CD14-positive monocyte (primary cell): ENCODE results near the gene TPGS2. TPM values are rescaled to one million over a fixed set of nuclear protein-coding genes. Genes with fewer than 3 reads are reported as not detected.

ENCODE experiments used
- DNase-seq, 3 donors: peaks; one replicate each; pipeline ENCODE4 v3.0.0-alpha.2; 2011 to 2022
- H2AFZ ChIP-seq: 2 replicates; pipeline ENCODE4 v1.6.0; 2012; ENCODE audit warnings: mild to moderate bottlenecking, low read depth, low read length, inconsistent platforms; ENCODE audit not compliant: insufficient read depth, poor library complexity, severe bottlenecking
- H3K27ac ChIP-seq, 2 donors: 1 replicate in 1 of 2; 2 replicates in 1 of 2; pipeline ENCODE4 v1.5.1; 2012 to 2013; ENCODE audit warnings: low read length in 2 of 2, control low read depth in 1 of 2, inconsistent platforms in 1 of 2, low read depth in 1 of 2, mild to moderate bottlenecking in 1 of 2
- H3K27me3 ChIP-seq, 2 donors: one replicate each; pipeline versions ENCODE4 v1.6.0 to v1.6.1; 2011 to 2013; ENCODE audit warnings: low read length in 2 of 2; ENCODE audit not compliant: control insufficient read depth in 2 of 2, insufficient read depth in 2 of 2
- H3K36me3 ChIP-seq, 2 donors: replicated peaks in 1 of 2; 1 replicate in 1 of 2; 2 replicates in 1 of 2; pipeline versions ENCODE4 v1.5.1 to v1.6.1; 2012 to 2013; ENCODE audit warnings: low read length in 2 of 2, control low read depth in 1 of 2, inconsistent platforms in 1 of 2, mild to moderate bottlenecking in 1 of 2; ENCODE audit not compliant: insufficient read depth in 2 of 2, control insufficient read depth in 1 of 2
- H3K4me1 ChIP-seq, 2 donors: 1 replicate in 1 of 2; 2 replicates in 1 of 2; pipeline versions ENCODE4 v1.5.1 to v1.6.1; 2012 to 2013; ENCODE audit warnings: low read length in 2 of 2, control low read depth in 1 of 2, inconsistent platforms in 1 of 2, mild to moderate bottlenecking in 1 of 2, moderate library complexity in 1 of 2; ENCODE audit not compliant: insufficient read depth in 2 of 2, control insufficient read depth in 1 of 2
- H3K4me2 ChIP-seq: replicated peaks from 2 replicates; pipeline ENCODE3; 2012; ENCODE audit warnings: low read length, moderate library complexity, mild to moderate bottlenecking; ENCODE audit not compliant: poor library complexity, severe bottlenecking; ENCODE audit errors: extremely low read depth
- H3K4me3 ChIP-seq, 3 experiments: fragments of 200-600 bp in 1 of 3; sonication (generic) in 1 of 3; replicated peaks in 1 of 3; 1 replicate in 2 of 3; 2 replicates in 1 of 3; pipeline ENCODE4 v1.5.1; 2011 to 2013; ENCODE audit warnings: low read length in 3 of 3, mild to moderate bottlenecking in 3 of 3, control low read depth in 2 of 3, low read depth in 2 of 3, inconsistent platforms in 1 of 3, moderate library complexity in 1 of 3
- H3K79me2 ChIP-seq: 2 replicates; pipeline ENCODE4 v1.6.0; 2012; ENCODE audit warnings: mild to moderate bottlenecking, control low read depth, inconsistent platforms, low read length, moderate library complexity; ENCODE audit not compliant: insufficient read depth
- H3K9ac ChIP-seq: 2 replicates; pipeline ENCODE4 v1.6.0; 2017; ENCODE audit warnings: low read length, mild to moderate bottlenecking; ENCODE audit not compliant: insufficient read depth, poor library complexity, severe bottlenecking
- H3K9me3 ChIP-seq, 2 donors: replicated peaks in 1 of 2; 1 replicate in 1 of 2; 2 replicates in 1 of 2; pipeline versions ENCODE4 v1.5.1 to v1.6.1; 2012 to 2013; ENCODE audit warnings: low read length in 2 of 2, control low read depth in 1 of 2; ENCODE audit not compliant: control insufficient read depth in 1 of 2, insufficient read depth in 1 of 2
- H4K20me1 ChIP-seq: 2 replicates; pipeline ENCODE4 v1.6.0; 2012; ENCODE audit warnings: mild to moderate bottlenecking, low read length, control low read depth, moderate library complexity; ENCODE audit not compliant: insufficient read depth
- H3K27ac Mint-ChIP-seq, 7 donors: one replicate each; pipeline ENCODE4 v1.8.0; 2020; ENCODE audit warnings: mild to moderate bottlenecking in 7 of 7, mixed read lengths in 7 of 7, moderate library complexity in 6 of 7, inconsistent platforms in 2 of 7
- H3K27me3 Mint-ChIP-seq, 3 donors: one replicate each; pipeline ENCODE4 v1.8.0; 2021 to 2022; ENCODE audit warnings: low read depth in 3 of 3, mild to moderate bottlenecking in 3 of 3, mixed read lengths in 3 of 3, moderate library complexity in 3 of 3, inconsistent platforms in 1 of 3
- H3K36me3 Mint-ChIP-seq, 2 donors: one replicate each; pipeline ENCODE4 v1.8.0; 2020; ENCODE audit warnings: mixed read lengths in 2 of 2, inconsistent platforms in 1 of 2, mild to moderate bottlenecking in 1 of 2
- H3K4me1 Mint-ChIP-seq: one replicate; pipeline ENCODE4 v1.8.0; 2020; ENCODE audit warnings: mild to moderate bottlenecking, mixed read lengths
- H3K4me3 Mint-ChIP-seq, 2 donors: one replicate each; pipeline ENCODE4 v1.8.0; 2020; ENCODE audit warnings: mild to moderate bottlenecking in 2 of 2, mixed read lengths in 2 of 2, moderate library complexity in 1 of 2
- H3K9me3 Mint-ChIP-seq, 7 donors: one replicate each; pipeline ENCODE4 v1.8.0; 2020 to 2022; ENCODE audit warnings: mixed read lengths in 7 of 7, mild to moderate bottlenecking in 6 of 7, moderate library complexity in 6 of 7, inconsistent platforms in 2 of 7
- CTCF ChIP-seq: fragments of 200-600 bp; IDR thresholded peaks from one replicate; pipeline ENCODE4 v1.8.0; 2022; ENCODE audit warnings: antibody characterized with exemption, mild to moderate bottlenecking
- WGBS: methylation state at CpG from one replicate; pipeline ENCODE4 v1.1.5; 2013; ENCODE audit warnings: missing lambda C conversion rate; ENCODE audit not compliant: insufficient coverage; 5-methylcytosine and 5-hydroxymethylcytosine counted together
- intact Hi-C, 2 donors: fragments of 100-400 bp; cut with micrococcal nuclease; formaldehyde crosslinking; loops; one replicate each; pipeline versions ENCODE4 v1.15.0 to v1.15.1; 2023
- polyA plus RNA-seq, 3 donors: library from polyadenylated mRNA; depleted of rRNA in 1 of 3; unstranded in 2 of 3; stranded (reverse) in 1 of 3; fragments of 300-500 nt in 2 of 3; fragments of >200 nt in 1 of 3; fragmentation: Illumina TruSeq in 2 of 3; gene quantifications; 1 replicate in 2 of 3; 2 replicates in 1 of 3; pipeline ENCODE4 v1.2.3, GENCODE V29; 2012 to 2021

TPGS2 gene
- polyA plus RNA-seq, 3 donors = 27.6 to 50.1 (median 41.5) TPM

GRCh38 chr18:36843199-36843598, 14.4 kb upstream of the TPGS2 start:
- H3K4me3 Mint-ChIP-seq = no peak overlapping the region
- Histone ChIP-seq H3K79me2 (no peaks in the 10 kb centered on the region), H4K20me1 (no peaks in the 10 kb centered on the region), H3K4me3 (no peak overlapping the region), H3K27me3 (no peaks in the 10 kb centered on the region), H2AFZ (no peak overlapping the region), H3K9ac (no peak overlapping the region), H3K36me3 (peaks cover 0 to 11% of the 10 kb centered on the region in 2 donors), H3K27ac (no peak overlapping the region), H3K9me3 (peaks cover 0 to 4% of the 10 kb centered on the region in 2 donors), H3K4me1 (no peaks in the 10 kb centered on the region), H3K4me2 (no peak overlapping the region)
- no peak for TF ChIP-seq CTCF
- peaks cover 0 to 8% (median 2%) of the 10 kb centered on the region in 7 donors for H3K9me3 Mint-ChIP-seq
- H3K36me3 Mint-ChIP-seq = peaks cover 24 to 33% of the 10 kb centered on the region in 2 donors
- WGBS = 83% methylated on average over 1 of the region's 5 CpGs
- H3K27ac Mint-ChIP-seq = no peak overlapping the region
- peaks cover 6% of the 10 kb centered on the region for H3K4me1 Mint-ChIP-seq
- H3K27me3 Mint-ChIP-seq = peaks cover 0 to 2% (median 0%) of the 10 kb centered on the region in 3 donors
- no peak for DNase-seq
- intact Hi-C loops = no loop called here

- Histone ChIP-seq H3K36me3 (peaks cover 0 to 16% of the 10 kb centered on the region in 2 donors), H4K20me1 (no peaks in the 10 kb centered on the region), H3K4me1 (no peaks in the 10 kb centered on the region), H3K27me3 (no peaks in the 10 kb centered on the region), H2AFZ (no peak overlapping the region), H3K4me3 (no peak overlapping the region), H3K27ac (no peak overlapping the region), H3K79me2 (no peaks in the 10 kb centered on the region), H3K9ac (no peak overlapping the region), H3K9me3 (peaks cover 0 to 4% of the 10 kb centered on the region in 2 donors), H3K4me2 (no peak overlapping the region)
- intact Hi-C loops = no loop called here
- Mint-ChIP-seq H3K4me1 (peaks cover 9% of the 10 kb centered on the region), H3K27ac (no peak overlapping the region), H3K9me3 (peaks cover 0 to 8% (median 4%) of the 10 kb centered on the region in 7 donors), H3K27me3 (peaks cover 0 to 2% (median 0%) of the 10 kb centered on the region in 3 donors), H3K36me3 (peaks cover 28 to 36% of the 10 kb centered on the region in 2 donors), H3K4me3 (no peak overlapping the region)
- WGBS = 91% methylated on average over 3 of the region's 4 CpGs
- DNase-seq = no peak
- TF ChIP-seq CTCF = no peak
Observed at GRCh38 chr18:36839835-36840234, 11.0 kb upstream of the TPGS2 start.
